Activated naive CD4-positive, alpha-beta T cell treated with Interleukin-2 at 50 U/mL for 16 hours (primary cell): ENCODE results near the gene TMED10.
A peak's percentile ranks its signal among the peaks of the same experiment; 100 is the strongest.

Source experiments
- DNase-seq: peaks from one replicate; pipeline ENCODE4 v3.0.0-alpha.2; 2020

The TMED10 gene

GRCh38 chr14:75125617-75126016 lies 50.8 kb downstream of the TMED10 start:
- no peak for DNase-seq

- DNase-seq = peak; percentile 18
Observed at GRCh38 chr14:75123991-75124390, 52.4 kb downstream of the TMED10 start.

- DNase-seq = no peak
Observed at GRCh38 chr14:75121552-75121951, 54.9 kb downstream of the TMED10 start.

- DNase-seq = no peak
Observed at GRCh38 chr14:75120541-75121291, 55.7 kb downstream of the TMED10 start.

GRCh38 chr14:75119056-75119455 lies 57.4 kb downstream of the TMED10 start:
- DNase-seq = no peak

GRCh38 chr14:75113932-75114539 lies 62.4 kb downstream of the TMED10 start:
- DNase-seq = no peak

- no peak for DNase-seq
Observed at GRCh38 chr14:75109877-75110276, 66.5 kb downstream of the TMED10 start.

- no peak for DNase-seq
Observed at GRCh38 chr14:75107186-75107585, 69.2 kb downstream of the TMED10 start.

- no peak for DNase-seq
Observed at GRCh38 chr14:75101491-75101890, 74.9 kb downstream of the TMED10 start.

- no peak for DNase-seq
Observed at GRCh38 chr14:75098682-75099081, 77.7 kb downstream of the TMED10 start.

- no peak for DNase-seq
Observed at GRCh38 chr14:75098212-75098611, 78.2 kb downstream of the TMED10 start.

- no peak for DNase-seq
Observed at GRCh38 chr14:75096959-75097358, 79.5 kb downstream of the TMED10 start.

- DNase-seq = no peak
Observed at GRCh38 chr14:75095690-75096089, 80.7 kb downstream of the TMED10 start.

GRCh38 chr14:75094896-75095295 lies 81.5 kb downstream of the TMED10 start:
- DNase-seq = no peak

- no peak for DNase-seq
Observed at GRCh38 chr14:75092698-75093097, 83.7 kb downstream of the TMED10 start.

- DNase-seq = no peak
Observed at GRCh38 chr14:75091251-75091650, 85.2 kb downstream of the TMED10 start.

GRCh38 chr14:75090353-75090752 lies 86.1 kb downstream of the TMED10 start:
- DNase-seq = no peak

- peak; percentile 11 for DNase-seq
Observed at GRCh38 chr14:75088566-75089373, 87.6 kb downstream of the TMED10 start.

GRCh38 chr14:75088153-75088552 lies 88.3 kb downstream of the TMED10 start:
- no peak for DNase-seq

- no peak for DNase-seq
Observed at GRCh38 chr14:75084513-75084912, 91.9 kb downstream of the TMED10 start.

- no peak for DNase-seq
Observed at GRCh38 chr14:75083271-75083670, 93.1 kb downstream of the TMED10 start.

GRCh38 chr14:75081660-75082229 lies 94.7 kb downstream of the TMED10 start:
- DNase-seq = no peak
